Omental fat pad (tissue), 4 donors: ENCODE measurements around the gene CWF19L2. TPM values are rescaled to one million over a fixed set of nuclear protein-coding genes. Genes with fewer than 3 reads are reported as not detected.

ENCODE experiments used
- ATAC-seq: fragments of 150-250 bp; one replicate; pipeline ENCODE4 v1.9.1; 2016; ENCODE audit warnings: mild to moderate bottlenecking, moderate library complexity; ENCODE audit not compliant: low FRiP score
- DNase-seq: peaks from one replicate; pipeline ENCODE4 v3.0.0-alpha.2; 2019; ENCODE audit warnings: low spot score
- CTCF ChIP-seq, 3 donors: fragments of 450-650 bp; IDR thresholded peaks; one replicate each; pipeline ENCODE4 v1.5.1; 2016 to 2017; ENCODE audit warnings: antibody characterized with exemption in 3 of 3, mild to moderate bottlenecking in 3 of 3, moderate library complexity in 2 of 3
- total RNA-seq, 4 donors: library from RNA; depleted of rRNA; stranded (reverse); fragments of >200 nt; gene quantifications; one replicate each; pipeline ENCODE4 v1.1.0, GENCODE V29; 2016

Gene CWF19L2
- total RNA-seq, 4 donors from 2014 or later, result 14.8 to 36.6 (median 17.0) TPM

- no peak for ATAC-seq
- TF ChIP-seq CTCF (IDR thresholded peaks at IDR 0.05), result no peak
- DNase-seq, result no peak
These were observed 128.5 kb downstream of the CWF19L2 start for GRCh38 chr11:107329164-107329563.

GRCh38 chr11:107316426-107316825 lies 141.2 kb downstream of the CWF19L2 start:
- no peak for DNase-seq
- TF ChIP-seq CTCF (IDR thresholded peaks at IDR 0.05), result no peak
- ATAC-seq, result no peak

- ATAC-seq (no peak), DNase-seq (no peak)
- TF ChIP-seq CTCF (IDR thresholded peaks at IDR 0.05), result no peak
These were observed 149.6 kb downstream of the CWF19L2 start for GRCh38 chr11:107307991-107308390.

- no peak for ATAC-seq
- no peak for TF ChIP-seq CTCF (IDR thresholded peaks at IDR 0.05)
- no peak for DNase-seq
These were observed 155.7 kb downstream of the CWF19L2 start for GRCh38 chr11:107301878-107302277.

- no peak for DNase-seq
- no peak for TF ChIP-seq CTCF (IDR thresholded peaks at IDR 0.05)
- ATAC-seq, result no peak
These were observed 163.8 kb downstream of the CWF19L2 start for GRCh38 chr11:107293677-107294344.

- ATAC-seq (no peak), DNase-seq (no peak)
- TF ChIP-seq CTCF (IDR thresholded peaks at IDR 0.05), result no peak
These were observed 175.4 kb downstream of the CWF19L2 start for GRCh38 chr11:107282195-107282594.

Other genes starting within 250 kb of the CWF19L2 start
- gene ALKBH8, start 107.9 kb upstream of the CWF19L2 start, total RNA-seq, result 10 to 100 TPM in 1 of 4 donors, 1 to 10 TPM in 3; 4.4 to 11.8 (median 7.1) TPM
- gene ELMOD1, start 133.3 kb upstream of the CWF19L2 start, total RNA-seq, result not detected